ENCODE measurements around the gene TOGARAM2. TPM values are rescaled to one million over a fixed set of nuclear protein-coding genes. Genes with fewer than 3 reads are reported as not detected.

TOGARAM2 gene
- total RNA-seq, 1 donor from 2014 or later: not detected

DNA sequence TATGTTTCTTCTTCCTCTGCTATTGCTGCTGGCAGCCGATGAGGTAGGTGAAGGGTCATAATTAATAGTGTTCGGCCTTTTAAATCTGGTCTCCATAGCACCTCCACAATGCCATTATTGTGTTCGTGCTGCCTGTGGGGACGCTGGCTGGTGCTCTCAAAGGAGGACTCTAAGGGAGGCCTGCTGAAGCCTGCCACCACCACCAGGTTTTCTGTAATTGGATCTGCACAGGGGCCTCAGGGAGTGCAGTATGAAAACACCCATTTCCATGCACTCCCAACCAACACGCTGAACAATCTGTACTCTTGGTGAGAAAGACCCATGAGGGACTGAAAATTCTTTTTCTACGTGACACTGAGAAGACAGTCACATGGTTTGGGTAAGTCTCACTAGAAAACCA lies 116.5 kb downstream of the TOGARAM2 start:
- Histone ChIP-seq H3K36me3 (ENCODE audit: control insufficient read depth, insufficient read depth, low read length) (no peaks in the 10 kb centered on the region), H3K4me3 (ENCODE audit: low read depth, low read length) (no peak overlapping the region), H3K27me3 (ENCODE audit: control insufficient read depth, insufficient read depth, low read length) (no peaks in the 10 kb centered on the region)
- TF ChIP-seq, protein P1, sequence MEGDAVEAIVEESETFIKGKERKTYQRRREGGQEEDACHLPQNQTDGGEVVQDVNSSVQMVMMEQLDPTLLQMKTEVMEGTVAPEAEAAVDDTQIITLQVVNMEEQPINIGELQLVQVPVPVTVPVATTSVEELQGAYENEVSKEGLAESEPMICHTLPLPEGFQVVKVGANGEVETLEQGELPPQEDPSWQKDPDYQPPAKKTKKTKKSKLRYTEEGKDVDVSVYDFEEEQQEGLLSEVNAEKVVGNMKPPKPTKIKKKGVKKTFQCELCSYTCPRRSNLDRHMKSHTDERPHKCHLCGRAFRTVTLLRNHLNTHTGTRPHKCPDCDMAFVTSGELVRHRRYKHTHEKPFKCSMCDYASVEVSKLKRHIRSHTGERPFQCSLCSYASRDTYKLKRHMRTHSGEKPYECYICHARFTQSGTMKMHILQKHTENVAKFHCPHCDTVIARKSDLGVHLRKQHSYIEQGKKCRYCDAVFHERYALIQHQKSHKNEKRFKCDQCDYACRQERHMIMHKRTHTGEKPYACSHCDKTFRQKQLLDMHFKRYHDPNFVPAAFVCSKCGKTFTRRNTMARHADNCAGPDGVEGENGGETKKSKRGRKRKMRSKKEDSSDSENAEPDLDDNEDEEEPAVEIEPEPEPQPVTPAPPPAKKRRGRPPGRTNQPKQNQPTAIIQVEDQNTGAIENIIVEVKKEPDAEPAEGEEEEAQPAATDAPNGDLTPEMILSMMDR (IDR thresholded peaks at IDR 0.05; ENCODE audit: insufficient read depth, low read length, poor library complexity, severe bottlenecking): no peak
- DNase-seq (ENCODE audit: low read depth): no peak

DNA sequence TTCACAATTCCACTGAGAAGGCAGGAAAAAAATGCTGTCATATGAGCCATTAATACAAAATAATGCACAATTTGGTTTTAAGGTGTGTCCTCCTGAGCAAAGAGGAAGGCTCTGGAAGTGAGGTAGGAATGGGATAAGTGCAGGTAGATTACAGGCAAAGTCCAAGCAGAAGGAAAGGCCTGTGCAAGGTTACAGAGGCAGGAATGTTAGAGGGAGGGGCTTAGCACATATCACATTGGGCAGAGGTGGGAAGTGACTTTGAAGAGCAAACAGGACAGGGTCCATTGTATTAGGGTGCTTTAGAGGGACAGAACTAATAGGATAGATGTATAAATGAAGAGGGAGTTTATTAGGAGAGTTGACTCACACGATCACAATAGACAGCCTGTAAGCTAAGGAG lies 119.5 kb downstream of the TOGARAM2 start:
- Histone ChIP-seq H3K4me3 (ENCODE audit: low read depth, low read length) (no peak overlapping the region), H3K36me3 (ENCODE audit: control insufficient read depth, insufficient read depth, low read length) (no peaks in the 10 kb centered on the region), H3K27me3 (ENCODE audit: control insufficient read depth, insufficient read depth, low read length) (no peaks in the 10 kb centered on the region)
- TF ChIP-seq, protein P1 (IDR thresholded peaks at IDR 0.05; ENCODE audit: insufficient read depth, low read length, poor library complexity, severe bottlenecking): no peak
- DNase-seq (ENCODE audit: low read depth): no peak

Other genes starting within 250 kb of the TOGARAM2 start
- gene PPP1CB, start 229.5 kb upstream of the TOGARAM2 start, total RNA-seq: 181 and 203 TPM in 2 replicates
- 0.34 TPM in 1 of 2 replicates, not detected in the other for gene SPDYA, start 170.5 kb upstream of the TOGARAM2 start, total RNA-seq
- gene TRMT61B, start 111.0 kb upstream of the TOGARAM2 start, total RNA-seq: 9.9 and 11.3 TPM in 2 replicates
- gene WDR43, start 86.6 kb upstream of the TOGARAM2 start, total RNA-seq: 66.0 and 70.3 TPM in 2 replicates
- not detected in 2 replicates for gene PCARE, start 93.2 kb downstream of the TOGARAM2 start, total RNA-seq
- gene CLIP4, start 134.1 kb downstream of the TOGARAM2 start, total RNA-seq: 53.5 and 56.1 TPM in 2 replicates

Measured in kidney epithelial cell (primary cell).